Fibroblast of mammary gland (primary cell): ENCODE results near the gene MDM1.

Source experiments
- DNase-seq: peaks from one replicate; pipeline ENCODE4 v3.0.0-alpha.2; 2010; ENCODE audit warnings: low read depth
- H3K4me3 ChIP-seq: 2 replicates; pipeline ENCODE4 v1.5.1; 2011; ENCODE audit warnings: low read depth, mild to moderate bottlenecking, low read length, moderate library complexity; ENCODE audit not compliant: control insufficient read depth
- CTCF ChIP-seq: conservative IDR thresholded peaks from 2 replicates; pipeline ENCODE4 v1.5.1; 2011; ENCODE audit warnings: low read depth, low read length, inconsistent platforms; ENCODE audit not compliant: control insufficient read depth, insufficient read depth

Gene MDM1

GRCh38 chr12:68250454-68250853 is 81.7 kb downstream of the MDM1 start:
- no peak overlapping the region for H3K4me3 ChIP-seq
- DNase-seq = no peak
- TF ChIP-seq CTCF = no peak

GRCh38 chr12:68247785-68248184 is 84.4 kb downstream of the MDM1 start:
- H3K4me3 ChIP-seq = no peak overlapping the region
- no peak for DNase-seq
- TF ChIP-seq CTCF = no peak

GRCh38 chr12:68246350-68246749 is 85.8 kb downstream of the MDM1 start:
- H3K4me3 ChIP-seq = no peak overlapping the region
- DNase-seq = no peak
- TF ChIP-seq CTCF = no peak

GRCh38 chr12:68245180-68246021 is 86.8 kb downstream of the MDM1 start:
- DNase-seq = no peak
- no peak overlapping the region for H3K4me3 ChIP-seq
- TF ChIP-seq CTCF = no peak
